ENCODE results near the gene ENOX1.

Gene ENOX1

GRCh38 chr13:43669964-43670363, 116.8 kb downstream of the ENOX1 start:
- DNase-seq (ENCODE audit: low read depth in 2 of 2) = no peak

DNA sequence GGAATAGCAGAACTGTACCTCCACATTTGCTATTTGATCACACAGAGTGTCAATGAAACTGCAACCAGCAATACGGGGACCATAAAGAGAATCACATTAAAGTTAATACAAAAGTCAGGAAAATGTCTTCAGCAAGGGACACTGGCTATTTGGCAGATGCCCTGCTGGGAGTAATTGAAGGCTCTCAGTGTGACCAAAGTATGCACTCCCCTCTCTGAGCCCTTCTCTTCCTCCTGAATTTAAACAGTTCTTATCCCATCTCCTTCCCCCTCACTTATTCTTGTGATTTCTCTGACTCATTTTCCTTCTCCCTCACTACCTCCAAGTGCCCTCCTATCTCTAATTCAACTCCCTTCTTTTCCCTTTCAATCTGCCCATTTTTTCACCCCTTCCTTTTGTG, 117.7 kb downstream of the ENOX1 start:
- DNase-seq (ENCODE audit: low read depth in 2 of 2) = no peak

GRCh38 chr13:43666403-43666802, 120.4 kb downstream of the ENOX1 start:
- no peak for DNase-seq (ENCODE audit: low read depth in 2 of 2)

DNA sequence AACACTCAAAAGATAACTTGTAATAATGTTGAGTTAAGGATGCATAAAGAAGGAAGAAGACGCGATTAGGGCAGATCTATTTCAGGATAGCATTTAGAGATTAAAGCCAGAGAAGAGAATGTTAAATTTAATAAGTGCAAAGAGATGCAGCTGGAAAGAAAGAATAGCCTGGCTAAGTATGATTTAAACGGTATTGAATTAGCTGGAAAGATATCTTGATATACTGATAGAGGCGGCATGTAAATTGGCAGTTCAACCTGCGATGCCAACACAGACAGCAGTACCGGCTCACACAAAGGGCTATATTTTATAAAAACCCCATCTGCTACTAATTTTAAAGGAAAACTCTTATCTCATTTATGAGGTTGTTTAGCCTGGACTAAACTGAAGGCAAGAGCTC, 121.4 kb downstream of the ENOX1 start:
- no peak for DNase-seq (ENCODE audit: low read depth in 2 of 2)

GRCh38 chr13:43664700-43665191, 122.0 kb downstream of the ENOX1 start:
- DNase-seq (ENCODE audit: low read depth in 2 of 2) = peak; percentile 75 to 77

- peak; percentile 46 to 53 for DNase-seq (ENCODE audit: low read depth in 2 of 2)
Observed at GRCh38 chr13:43663474-43664090, 123.2 kb downstream of the ENOX1 start.

DNA sequence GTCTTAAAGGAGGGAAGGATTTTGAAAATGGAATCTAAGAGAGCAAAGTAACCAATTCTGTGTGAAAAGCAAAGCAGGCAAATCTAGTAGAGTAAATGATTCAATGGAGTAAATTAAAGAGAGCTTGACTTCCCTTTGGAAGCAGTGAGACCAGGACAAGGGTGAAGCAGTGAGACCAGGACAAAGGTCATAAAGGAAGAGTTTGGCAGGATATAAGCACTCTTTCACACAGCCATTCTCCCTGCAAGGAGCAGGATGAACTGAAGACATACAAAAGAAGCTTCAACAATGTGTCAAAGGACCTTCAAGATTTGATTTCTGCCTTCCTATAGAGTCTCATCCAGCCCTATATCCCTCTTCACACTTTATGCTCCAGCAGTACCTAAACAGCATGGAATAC, 123.8 kb downstream of the ENOX1 start:
- no peak for DNase-seq (ENCODE audit: low read depth in 2 of 2)

DNA sequence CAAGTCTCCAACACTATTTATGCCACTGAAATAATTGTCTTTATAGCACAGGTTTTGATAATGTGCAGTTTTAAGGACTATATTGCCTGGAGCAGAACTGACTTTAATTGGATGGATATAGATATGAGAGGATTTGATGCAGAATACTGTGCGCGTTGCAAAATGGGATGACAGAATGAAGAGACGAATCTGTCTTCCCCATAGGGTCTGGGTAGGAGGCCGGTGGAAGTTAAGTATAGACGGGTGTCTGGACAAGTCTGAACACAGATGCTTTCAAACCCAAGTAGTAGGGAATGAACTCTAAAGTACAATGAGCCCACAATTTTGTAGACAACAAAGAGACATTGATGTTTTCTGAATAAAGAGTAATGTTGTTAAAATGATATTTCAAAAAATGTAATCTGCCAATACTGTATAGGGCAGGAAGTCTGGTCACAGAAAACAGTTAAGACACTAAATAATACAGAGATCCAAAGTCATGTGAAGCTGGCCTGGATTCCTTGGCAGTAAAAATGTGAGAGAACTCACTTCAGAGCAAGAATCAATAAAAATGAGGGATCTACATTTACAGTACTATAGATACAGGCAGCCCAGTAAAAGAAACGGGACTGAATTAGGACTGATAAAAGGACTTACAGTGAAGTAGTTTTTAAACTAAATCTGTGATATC, 125.5 kb downstream of the ENOX1 start:
- DNase-seq (ENCODE audit: low read depth in 2 of 2) = no peak

- no peak for DNase-seq (ENCODE audit: low read depth in 2 of 2)
Observed at GRCh38 chr13:43657485-43657884, 129.3 kb downstream of the ENOX1 start.

- DNase-seq (ENCODE audit: low read depth in 2 of 2) = no peak
Observed at GRCh38 chr13:43653980-43654379, 132.8 kb downstream of the ENOX1 start.

DNA sequence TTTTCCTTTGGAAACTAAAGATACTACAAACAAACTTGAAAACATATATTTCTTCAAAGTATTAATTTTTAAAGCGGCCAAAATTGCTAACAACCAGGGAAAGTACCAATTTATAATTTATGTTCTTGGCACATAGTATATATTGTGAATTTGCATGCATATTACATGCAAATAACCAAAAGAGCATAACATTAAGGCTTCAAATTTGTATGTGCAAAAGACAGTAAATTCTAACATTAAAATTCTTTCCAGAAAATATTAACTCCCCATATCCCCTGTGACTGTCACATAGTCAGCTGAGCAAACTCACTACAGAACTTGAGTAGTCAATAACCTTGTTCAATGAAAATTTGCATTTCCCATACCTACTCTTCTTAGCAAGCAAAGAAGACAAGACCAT, 133.4 kb downstream of the ENOX1 start:
- no peak for DNase-seq (ENCODE audit: low read depth in 2 of 2)

GRCh38 chr13:43652760-43653159, 134.0 kb downstream of the ENOX1 start:
- no peak for DNase-seq (ENCODE audit: low read depth in 2 of 2)

DNA sequence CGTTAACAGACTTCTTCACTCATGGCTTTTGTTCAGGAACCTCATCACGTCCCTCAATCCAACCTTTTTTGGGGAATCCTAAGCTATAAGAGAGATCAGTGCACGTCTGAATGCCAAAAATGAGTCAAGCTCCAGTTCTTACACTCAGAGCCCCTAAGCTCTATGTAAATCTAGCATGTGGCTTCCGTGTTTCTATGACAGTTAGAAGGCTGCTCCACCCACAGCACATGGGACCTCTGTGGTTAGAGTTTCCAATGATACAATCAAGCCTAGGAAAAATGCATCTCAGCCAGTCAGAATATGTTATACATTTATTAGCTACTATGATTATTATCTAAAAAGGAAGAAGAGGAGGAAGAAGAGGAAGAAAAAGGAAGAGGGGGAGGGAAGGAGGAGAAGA, 135.9 kb downstream of the ENOX1 start:
- DNase-seq (ENCODE audit: low read depth in 2 of 2) = no peak

GRCh38 chr13:43648733-43649132, 138.0 kb downstream of the ENOX1 start:
- no peak for DNase-seq (ENCODE audit: low read depth in 2 of 2)

DNA sequence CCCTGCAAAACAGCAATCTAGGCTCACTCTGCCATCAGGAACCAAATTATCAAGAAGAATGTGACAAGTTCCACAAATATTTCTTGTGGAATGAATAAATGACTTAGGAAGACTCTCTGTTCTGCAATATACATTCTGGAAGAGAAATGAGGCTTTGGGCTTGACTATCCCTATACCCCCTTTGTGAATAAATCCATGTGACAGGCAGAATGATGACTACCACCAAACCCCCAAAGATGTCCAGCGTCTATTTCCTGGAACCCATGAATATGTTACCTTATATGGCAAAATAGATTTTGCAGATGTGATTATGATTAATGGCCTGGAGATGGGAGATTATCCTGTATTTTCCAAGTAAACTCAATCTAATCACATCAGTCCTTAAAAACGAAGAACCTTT, 139.3 kb downstream of the ENOX1 start:
- peak; percentile 7 to 11 for DNase-seq (ENCODE audit: low read depth in 2 of 2)

GRCh38 chr13:43640476-43640875, 146.3 kb downstream of the ENOX1 start:
- no peak for DNase-seq (ENCODE audit: low read depth in 2 of 2)

GRCh38 chr13:43631106-43631505, 155.7 kb downstream of the ENOX1 start:
- no peak for DNase-seq (ENCODE audit: low read depth in 2 of 2)

DNA sequence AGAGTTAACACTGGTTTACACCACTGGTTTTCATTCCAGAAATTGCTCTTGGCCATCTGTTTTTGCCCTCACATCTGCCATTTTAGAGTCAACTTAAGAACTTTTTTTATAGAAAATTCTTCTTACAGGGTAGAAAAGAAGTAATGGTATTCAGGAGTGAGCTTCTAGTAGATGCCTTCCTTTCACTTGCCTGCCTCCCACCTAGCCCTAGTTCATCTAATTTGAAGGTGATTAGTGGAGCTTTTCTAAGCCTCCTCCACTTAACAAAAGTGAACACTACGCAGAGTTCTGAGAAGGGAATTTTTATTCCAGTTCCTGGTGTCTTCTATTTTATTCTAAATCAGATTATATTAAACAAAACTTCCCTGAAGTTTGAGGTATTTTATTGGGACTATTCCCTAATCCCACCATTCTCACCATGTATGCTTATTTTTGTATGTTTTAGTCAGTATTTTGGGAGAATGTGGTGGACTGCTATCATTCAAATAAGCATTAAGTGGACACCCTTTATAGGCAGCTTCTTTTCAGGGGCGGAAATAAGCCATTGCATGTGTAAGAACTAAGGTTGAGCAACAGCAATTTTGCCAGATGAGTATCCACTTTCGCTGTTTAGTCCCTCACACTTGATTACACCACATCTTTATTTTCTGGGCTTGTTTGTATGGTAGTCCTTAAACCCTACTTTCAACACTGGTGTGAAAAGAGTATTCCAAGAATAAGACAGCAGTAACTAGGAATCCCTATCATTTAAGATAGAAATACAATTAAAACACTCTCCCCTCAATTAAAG, 156.9 kb downstream of the ENOX1 start:
- DNase-seq (ENCODE audit: low read depth in 2 of 2) = no peak

GRCh38 chr13:43626994-43627393, 159.8 kb downstream of the ENOX1 start:
- no peak for DNase-seq (ENCODE audit: low read depth in 2 of 2)

DNA sequence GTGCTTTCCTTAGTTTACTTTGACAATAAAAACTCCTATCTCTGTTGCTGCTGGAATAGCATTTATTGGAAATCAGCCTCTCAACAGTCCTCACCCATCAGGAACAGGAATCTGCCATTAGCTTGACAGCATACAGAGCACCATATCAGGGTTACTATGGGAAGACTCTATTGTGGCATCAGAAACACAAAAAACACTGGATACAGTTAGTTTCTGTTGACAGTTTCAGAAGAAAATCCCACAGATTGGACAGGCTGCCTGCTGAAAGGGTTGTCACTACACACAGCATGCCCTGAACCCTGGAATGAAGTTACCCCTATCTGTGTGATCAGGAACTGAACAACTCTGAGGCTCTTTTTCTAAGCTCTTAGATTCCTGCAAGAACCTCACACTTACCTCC, 172.7 kb downstream of the ENOX1 start:
- DNase-seq (ENCODE audit: low read depth in 2 of 2) = no peak

- DNase-seq (ENCODE audit: low read depth in 2 of 2) = no peak
Observed at GRCh38 chr13:43611281-43612273, 175.2 kb downstream of the ENOX1 start.

Measured in fibroblast of skin of left quadriceps (primary cell).